ENCODE data around the gene SH3PXD2A.
A peak's percentile ranks its signal among the peaks of the same experiment; 100 is the strongest.
"Not testable (repeated sequence)": the region's sequence is repeated elsewhere in the genome, so short reads cannot be mapped to it uniquely, and the experiment has no call there.

The SH3PXD2A gene

GRCh38 chr10:103621783-103622125 is 233.6 kb downstream of the SH3PXD2A start:
- no peak for DNase-seq (ENCODE audit: low read depth in 2 of 2)

GRCh38 chr10:103620891-103621782 is 234.2 kb downstream of the SH3PXD2A start:
- no peak for DNase-seq (ENCODE audit: low read depth in 2 of 2)

- DNase-seq (ENCODE audit: low read depth in 2 of 2), result no peak
Observed at GRCh38 chr10:103620352-103620740, 235.0 kb downstream of the SH3PXD2A start.

- DNase-seq (ENCODE audit: low read depth in 2 of 2), result no peak
Observed at GRCh38 chr10:103619424-103620351, 235.7 kb downstream of the SH3PXD2A start.

- no peak for DNase-seq (ENCODE audit: low read depth in 2 of 2)
Observed at GRCh38 chr10:103618575-103619423, 236.6 kb downstream of the SH3PXD2A start.

- DNase-seq (ENCODE audit: low read depth in 2 of 2), result no peak
Observed at GRCh38 chr10:103617602-103618385, 237.6 kb downstream of the SH3PXD2A start.

GRCh38 chr10:103616705-103617601 is 238.4 kb downstream of the SH3PXD2A start:
- DNase-seq (ENCODE audit: low read depth in 2 of 2), result peak; percentile 72 to 73

GRCh38 chr10:103614306-103615158 is 240.8 kb downstream of the SH3PXD2A start:
- no peak for DNase-seq (ENCODE audit: low read depth in 2 of 2)

GRCh38 chr10:103613616-103614015 is 241.8 kb downstream of the SH3PXD2A start:
- DNase-seq (ENCODE audit: low read depth in 2 of 2), result no peak

GRCh38 chr10:103612462-103613365 is 242.7 kb downstream of the SH3PXD2A start:
- no peak for DNase-seq (ENCODE audit: low read depth in 2 of 2)

- DNase-seq (ENCODE audit: low read depth in 2 of 2), result no peak
Observed at GRCh38 chr10:103610921-103611511, 244.4 kb downstream of the SH3PXD2A start.

GRCh38 chr10:103610083-103610472 is 245.3 kb downstream of the SH3PXD2A start:
- no peak for DNase-seq (ENCODE audit: low read depth in 2 of 2)

GRCh38 chr10:103609231-103610082 is 245.9 kb downstream of the SH3PXD2A start:
- no peak for DNase-seq (ENCODE audit: low read depth in 2 of 2)

- DNase-seq (ENCODE audit: low read depth in 2 of 2), result not testable (repeated sequence)
Observed at GRCh38 chr10:103608056-103608455, 247.3 kb downstream of the SH3PXD2A start.

GRCh38 chr10:103607051-103607450 is 248.3 kb downstream of the SH3PXD2A start:
- DNase-seq (ENCODE audit: low read depth in 2 of 2), result not testable (repeated sequence)

- not testable (repeated sequence) for DNase-seq (ENCODE audit: low read depth in 2 of 2)
Observed at GRCh38 chr10:103606097-103606438, 249.3 kb downstream of the SH3PXD2A start.

Data from fibroblast of skin of left quadriceps (primary cell).